Measurements from ENCODE around the gene RBX1.

RBX1 gene

DNA sequence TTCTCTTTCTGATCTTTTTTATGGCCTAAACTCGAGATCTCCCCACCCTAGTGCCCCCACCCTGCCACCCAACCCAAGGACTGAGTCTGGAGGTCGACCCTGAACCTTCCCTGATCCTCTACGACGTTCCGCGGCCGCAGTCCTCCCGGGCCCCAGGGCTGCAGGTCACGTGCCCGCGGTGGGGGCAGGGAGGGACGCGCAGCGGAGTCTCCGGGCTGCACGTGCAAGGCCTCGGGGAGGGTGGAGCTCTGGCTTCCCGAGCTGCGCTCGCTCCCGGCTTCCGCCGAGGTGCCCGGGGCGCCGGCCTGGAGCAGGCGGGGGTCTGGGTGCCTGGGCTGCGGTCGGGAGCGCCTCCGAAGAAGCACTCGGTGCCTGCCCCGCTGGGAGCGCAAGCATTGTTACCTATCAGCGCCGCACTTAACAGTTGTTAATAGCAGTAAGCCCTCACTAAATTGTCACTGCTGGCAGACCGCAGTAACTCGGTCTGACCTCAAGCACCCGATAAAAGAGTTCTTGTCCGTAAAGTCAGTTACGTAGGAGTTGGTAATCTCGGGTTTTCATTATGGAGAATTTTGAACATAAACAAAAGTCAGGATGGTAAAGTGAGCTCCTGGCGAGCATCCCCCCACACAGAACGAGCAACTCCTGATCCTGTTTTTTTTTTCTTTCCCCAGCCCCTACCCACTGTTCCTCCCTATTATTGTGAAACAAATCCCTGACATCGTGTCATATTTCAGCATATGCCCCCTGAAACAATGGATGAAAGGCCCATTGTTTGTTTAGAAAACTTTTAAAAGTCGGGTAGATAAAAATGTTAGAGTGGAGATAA lies 71.5 kb downstream of the RBX1 start:
- TF ChIP-seq ZFP3 (CRISPR knock-in tag; IDR thresholded peaks at IDR 0.05) (0 out of 2 replicates have a peak, but pooled peaks have one; percentile 18), ARNTL (CRISPR knock-in tag; IDR thresholded peaks at IDR 0.05; ENCODE audit: borderline replicate concordance, low read depth) (peak; percentile 95; the same call in 1 of the 2 replicates), TCF4 (CRISPR knock-in tag; IDR thresholded peaks at IDR 0.05; ENCODE audit: borderline replicate concordance) (no peak), ESRRG (CRISPR knock-in tag; IDR thresholded peaks at IDR 0.05) (no peak), TOX (CRISPR knock-in tag; IDR thresholded peaks at IDR 0.05; ENCODE audit: borderline replicate concordance) (no peak), ZFP30 (CRISPR knock-in tag; IDR thresholded peaks at IDR 0.05) (no peak), CSDC2 (CRISPR knock-in tag; IDR thresholded peaks at IDR 0.05) (no peak), SNAI2 (CRISPR knock-in tag; IDR thresholded peaks at IDR 0.05) (no peak), RARB (CRISPR knock-in tag; IDR thresholded peaks at IDR 0.05) (no peak)
- ATAC-seq: peak; percentile 84
